Stimulated activated CD4-positive, alpha-beta T cell treated with anti-CD3 and anti-CD28 coated beads, Interleukin-2, amount 100 ng/mL, for 4 hours (primary cell): ENCODE results near the gene STPG2.

Source experiments
- DNase-seq: peaks from one replicate; pipeline ENCODE4 v3.0.0-alpha.2; 2020; ENCODE audit warnings: low read depth

Gene STPG2

DNA sequence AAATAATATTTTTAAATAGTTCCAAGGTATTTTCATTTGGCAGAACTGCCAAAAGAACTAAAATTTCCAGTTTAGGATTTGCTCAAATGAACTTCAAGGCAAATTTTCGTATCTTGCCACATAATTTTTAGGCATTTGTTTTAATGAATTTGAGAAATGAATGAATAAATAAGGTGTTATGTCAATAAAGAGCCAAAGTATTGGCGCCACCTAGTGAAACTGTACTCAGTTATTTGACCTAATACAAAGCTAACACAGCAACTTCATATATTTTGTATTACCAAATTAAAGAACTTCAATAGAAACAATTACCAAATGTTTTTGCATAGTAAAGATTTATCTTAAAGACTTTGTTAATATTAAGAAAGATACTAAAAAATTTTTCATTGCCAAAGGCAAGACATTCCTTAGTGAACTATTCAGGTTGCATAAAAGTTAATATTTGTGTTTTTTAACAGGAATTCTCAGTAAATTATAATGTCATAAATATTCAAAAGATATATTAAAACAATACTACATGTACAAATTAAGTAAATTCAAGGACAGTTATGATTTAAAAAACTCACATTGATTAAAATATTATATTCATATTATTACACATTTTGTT, 50.3 kb downstream of the STPG2 start:
- no peak for DNase-seq

DNA sequence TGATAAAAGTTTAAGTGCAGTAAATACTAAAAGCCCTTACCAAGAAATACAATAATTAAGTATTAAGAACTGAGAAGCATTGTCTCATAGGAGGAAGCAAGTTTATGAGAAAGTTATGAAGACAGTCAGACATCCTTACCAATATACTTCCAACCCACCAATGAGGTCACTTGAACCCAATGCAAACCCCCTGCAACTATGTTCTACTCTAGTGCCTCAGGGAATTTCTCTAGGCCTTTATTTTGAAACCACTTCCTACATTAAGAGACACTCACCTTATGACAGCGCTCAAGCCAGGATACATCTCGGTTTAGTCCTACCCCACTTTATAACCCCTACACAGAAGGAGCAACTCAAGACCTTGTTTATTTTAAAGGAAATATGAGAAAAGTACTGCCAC, 61.3 kb downstream of the STPG2 start:
- DNase-seq = no peak

DNA sequence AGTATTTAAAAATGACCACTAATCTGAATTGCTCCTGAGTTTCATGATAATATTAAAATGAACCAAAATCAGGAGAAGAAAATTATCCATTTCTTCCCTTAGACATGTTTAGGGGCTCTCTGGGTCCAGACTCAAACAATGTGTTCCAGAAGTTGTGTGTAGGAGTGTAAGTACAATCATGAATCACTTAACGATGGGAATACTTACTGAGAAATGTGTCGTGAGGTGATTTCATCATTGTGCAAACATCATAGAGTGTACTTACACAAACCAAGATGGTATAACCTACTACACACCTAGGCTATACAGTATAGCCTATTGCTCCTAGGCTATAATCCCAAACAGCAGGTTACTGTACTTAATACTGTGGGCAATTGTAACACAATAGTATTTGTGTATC, 74.8 kb downstream of the STPG2 start:
- no peak for DNase-seq

DNA sequence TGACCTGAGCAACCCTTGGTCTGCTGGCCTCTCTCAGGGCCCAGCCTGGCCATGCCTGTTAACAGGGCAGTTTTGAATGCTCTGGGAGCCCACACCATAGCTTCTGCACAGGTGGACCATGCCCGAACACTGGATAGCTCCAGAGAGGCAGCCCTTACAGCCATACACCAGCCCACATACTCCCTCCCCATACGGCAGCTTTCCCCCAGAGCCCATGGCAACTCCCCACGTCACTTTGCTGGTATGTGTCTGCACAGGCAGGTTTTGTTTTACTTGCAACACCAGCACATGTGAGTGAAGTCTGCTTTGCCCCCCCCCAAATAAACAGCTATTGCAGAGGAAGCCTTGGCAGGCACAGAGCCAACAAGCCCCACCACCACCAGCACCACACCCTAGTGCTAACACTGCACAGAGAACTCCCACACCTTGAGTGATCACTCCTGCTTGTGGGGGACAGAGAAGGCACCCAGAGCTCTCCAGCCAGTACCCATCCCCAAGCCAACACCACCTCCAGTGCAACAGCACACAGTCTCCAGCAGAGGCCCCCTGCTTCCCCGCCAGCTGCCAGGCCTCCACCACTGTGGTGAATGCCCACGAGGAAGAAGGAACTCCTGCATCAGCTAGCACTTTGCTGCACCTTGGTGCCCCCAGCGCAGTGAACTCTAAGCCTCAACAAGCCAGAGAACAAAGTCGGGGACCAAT, 87.3 kb downstream of the STPG2 start:
- DNase-seq = no peak

DNA sequence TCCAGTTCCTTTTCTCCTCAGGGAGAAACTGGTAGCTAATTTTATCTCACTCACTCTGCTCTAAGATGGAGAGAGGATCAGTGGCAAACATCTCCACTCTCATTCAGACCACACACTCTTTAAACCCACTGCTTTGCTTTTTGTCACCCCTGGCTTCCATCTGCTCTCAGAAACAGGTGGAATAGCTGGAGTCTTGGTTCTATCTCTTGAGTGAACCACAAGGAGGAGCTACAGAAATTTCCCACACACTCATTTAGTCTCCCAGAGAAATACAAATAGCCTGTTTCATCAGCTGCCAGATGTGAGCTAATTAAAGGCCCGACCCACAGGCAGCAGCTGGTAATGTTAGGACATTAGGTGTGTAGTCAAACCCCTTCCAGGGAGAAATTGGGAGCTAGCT, 96.6 kb downstream of the STPG2 start:
- no peak for DNase-seq

DNA sequence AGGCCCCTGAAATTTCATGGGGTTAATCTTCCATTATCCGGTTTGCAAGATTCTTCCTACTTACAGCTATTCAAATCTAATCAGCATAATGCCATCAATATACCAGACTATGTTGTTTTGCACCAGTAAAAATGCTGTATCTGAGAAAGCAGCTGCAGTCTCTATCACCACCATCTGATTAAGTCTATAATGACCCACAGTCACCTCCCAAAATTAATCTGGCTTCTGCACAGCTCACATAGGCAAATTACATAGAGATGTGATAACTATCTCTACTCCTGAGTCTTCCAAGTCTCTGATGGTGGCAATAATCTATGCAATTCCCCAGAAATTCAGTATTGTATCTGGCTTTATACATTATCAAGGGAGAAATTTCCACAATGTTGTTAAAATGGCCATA, 113.2 kb downstream of the STPG2 start:
- no peak for DNase-seq

DNA sequence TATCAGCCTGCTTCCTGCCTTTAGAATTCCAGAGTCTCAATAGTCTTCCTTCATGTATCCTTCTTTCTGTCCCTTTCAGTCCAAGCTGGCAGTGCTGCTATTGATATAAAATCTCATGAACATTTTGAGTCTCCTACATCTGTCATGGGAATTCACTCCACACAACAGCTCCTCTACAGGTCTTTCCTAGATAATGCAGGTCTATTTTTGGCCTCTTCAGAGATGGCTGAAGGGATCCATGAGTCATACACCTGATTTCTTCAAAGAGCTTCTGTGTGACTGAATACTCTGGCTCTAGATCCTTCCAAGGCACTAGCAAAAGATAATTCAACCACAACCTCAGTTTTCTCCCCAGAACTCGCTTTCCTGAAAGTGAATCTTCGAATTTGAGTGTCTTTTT, 115.4 kb downstream of the STPG2 start:
- no peak for DNase-seq

DNA sequence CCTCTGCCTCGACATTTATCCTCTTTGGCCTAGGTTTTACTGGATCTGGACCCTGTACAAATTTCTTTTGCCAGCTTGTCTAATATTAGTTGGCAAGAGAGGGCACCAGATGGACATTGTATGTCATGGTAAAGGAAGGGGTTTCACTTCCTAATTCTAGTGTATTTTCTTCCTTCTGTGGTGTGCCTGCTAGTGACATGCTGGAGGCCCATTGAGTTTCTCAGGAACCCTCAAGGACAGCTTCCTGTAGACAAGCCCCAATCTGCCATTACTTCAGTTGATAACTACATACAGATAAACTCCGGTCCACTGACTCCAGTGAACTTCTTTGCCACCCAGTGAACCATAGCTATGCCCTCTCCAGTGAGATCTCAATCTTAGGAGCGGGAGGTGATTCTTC, 116.9 kb downstream of the STPG2 start:
- DNase-seq = no peak

DNA sequence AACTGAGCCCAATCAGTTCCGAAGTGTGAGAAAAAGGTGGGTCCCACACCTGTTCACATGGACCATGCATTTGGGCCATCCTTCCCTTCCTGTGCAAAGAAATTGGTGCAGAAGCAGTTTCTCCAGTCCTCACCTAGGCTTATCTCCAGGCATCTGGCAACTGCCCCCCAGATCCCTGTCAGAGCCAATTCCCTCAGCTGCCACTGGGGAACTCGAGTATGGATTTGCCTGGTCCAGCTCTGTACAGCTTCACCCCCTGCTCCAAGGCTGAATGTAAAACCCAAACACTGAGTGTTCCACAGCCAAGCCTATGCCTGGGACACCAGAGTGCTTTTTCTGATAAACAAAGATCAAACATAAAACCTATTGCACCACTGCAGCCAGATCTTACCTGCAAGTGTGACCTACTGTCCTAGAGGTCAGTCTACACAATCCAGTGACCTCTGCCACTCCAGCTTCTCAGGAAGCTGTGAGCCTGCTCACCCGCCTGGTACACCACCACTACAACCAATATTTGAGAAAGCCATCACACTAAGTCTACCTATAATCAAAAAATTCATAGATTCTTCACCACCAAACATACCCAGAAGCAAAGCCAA, 136.4 kb downstream of the STPG2 start:
- no peak for DNase-seq

DNA sequence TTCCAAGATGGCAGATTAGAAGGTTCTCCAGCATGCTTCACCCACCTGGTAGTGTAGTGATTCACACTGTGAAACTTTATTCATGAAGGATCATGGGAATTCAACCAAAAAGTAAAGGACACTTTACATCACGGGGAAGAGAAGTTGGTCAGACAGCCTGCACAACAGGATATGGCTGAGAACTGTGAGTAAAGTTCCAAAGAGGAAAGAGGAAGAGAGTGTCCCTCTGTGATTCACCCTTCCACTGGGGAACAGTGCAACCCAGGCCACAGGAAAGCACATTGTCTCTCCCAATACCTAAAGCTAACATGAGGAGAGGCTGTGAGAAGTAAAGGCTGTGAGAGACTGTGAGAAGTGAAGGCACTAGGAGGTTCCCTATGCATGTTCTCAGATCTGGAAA, 137.2 kb downstream of the STPG2 start:
- DNase-seq = no peak

DNA sequence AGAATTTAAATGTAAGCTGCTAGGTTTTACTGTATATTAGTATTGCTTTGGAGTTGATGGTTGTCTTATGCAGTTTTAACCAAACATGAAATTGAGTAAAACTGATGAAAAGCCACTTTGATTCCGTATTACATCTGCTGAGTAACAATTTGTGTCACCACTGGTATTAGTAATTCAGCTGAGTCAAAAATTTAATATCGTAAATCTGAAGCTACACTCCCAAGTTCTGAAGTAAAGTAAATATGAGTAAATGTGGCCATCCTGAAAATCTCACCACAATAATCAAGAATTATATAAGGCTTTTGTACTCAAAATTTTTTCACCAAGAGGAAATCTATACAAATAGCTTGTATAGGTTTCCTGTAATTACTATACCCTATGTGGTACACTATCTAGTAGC, 142.3 kb downstream of the STPG2 start:
- DNase-seq = no peak

DNA sequence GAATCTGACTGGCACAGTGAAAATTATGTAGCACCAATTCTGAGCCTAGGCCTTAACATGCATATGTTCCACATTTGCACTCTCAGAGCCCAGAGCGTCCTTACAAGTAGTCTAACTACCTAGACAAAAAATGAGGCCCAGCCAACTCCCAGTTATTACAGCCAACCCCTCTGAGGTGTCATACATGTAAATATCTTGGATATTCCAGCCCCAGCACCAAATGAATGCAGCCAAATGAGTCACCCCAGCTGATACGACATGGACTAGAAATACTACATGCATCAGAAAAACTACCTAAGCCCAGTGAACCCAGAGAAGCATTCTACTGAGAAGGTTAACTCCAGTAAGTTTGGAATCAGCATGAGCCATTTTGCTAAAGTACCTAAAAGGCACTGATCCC, 145.1 kb downstream of the STPG2 start:
- no peak for DNase-seq

DNA sequence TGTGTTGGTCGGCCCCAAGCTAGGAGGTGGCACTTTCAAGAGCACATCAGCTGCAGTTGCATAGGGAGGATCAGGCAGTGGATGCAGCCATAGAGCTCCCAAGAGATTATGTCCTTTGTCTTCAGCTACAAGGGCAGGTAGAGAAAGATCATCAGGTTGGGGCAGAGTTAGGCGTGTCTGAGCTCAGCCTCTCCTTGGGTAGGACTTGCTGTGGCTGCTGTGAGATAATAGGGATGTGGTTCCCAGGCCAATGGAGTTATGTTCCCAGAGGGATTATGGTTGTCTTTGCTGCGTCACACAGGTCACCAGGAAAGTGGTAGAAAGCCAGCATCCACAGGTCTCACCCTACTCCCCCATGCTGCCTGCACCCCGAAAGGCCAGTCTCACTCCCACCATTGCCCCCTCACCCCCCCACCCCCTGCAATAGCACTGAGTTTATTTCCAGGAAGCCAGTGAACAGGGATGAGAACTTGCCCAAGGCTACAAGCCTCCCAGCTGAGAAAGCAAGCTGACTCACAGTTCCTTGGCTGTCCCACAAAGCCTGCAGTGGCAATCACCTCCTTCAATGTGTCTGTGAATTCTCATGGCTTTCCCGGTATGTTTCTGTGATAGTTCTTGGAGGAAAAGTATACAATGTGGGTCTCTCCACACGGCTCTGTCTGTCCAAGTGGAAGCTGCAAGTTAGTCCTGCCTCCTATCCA, 148.4 kb downstream of the STPG2 start:
- no peak for DNase-seq

DNA sequence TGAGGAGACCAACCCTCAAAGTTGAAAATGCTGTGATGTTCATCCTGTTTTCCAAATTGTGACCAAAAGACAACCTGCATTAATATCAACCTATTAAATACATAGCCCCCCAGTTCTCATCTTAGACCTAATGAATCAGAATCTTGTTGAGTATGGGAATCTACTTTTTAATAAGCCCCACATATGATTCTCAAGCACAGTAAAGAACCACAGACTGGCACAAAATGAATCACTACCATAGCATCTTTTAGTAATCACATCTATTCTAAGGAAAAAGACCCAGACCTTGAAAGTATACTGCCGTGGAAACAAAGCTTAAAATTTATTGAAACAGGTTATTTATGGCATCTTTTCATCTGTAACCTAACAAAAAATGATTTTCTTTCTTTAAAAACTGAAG, 152.9 kb downstream of the STPG2 start:
- DNase-seq = no peak

DNA sequence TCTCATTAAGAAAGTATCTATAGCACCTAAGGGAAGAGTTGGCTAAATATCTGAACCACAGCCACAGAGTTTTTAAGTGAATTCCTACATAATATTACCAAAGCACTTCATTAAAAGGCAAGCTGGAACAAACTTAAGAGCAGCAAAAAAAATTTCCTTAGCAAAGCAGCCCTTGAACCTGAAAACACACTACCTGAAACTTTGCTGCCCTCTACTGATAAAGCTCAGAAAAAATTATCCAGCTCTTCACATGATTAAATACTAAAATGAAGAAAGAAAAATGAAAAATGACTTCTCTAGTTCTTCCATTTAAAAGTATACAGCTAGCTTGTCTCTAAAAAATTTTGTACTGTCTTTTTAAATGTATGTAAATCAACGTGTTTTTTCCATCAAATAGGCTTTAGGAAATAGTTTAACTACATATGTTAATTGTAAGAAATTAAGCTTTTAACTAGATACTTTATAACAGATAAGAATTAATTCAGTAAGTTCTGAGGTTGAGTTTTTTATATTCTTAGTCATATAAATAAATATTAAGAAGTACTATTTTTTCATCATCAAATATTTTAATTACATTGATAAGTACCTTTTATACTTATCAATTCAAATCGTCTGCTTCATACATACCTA, 156.1 kb downstream of the STPG2 start:
- DNase-seq = no peak

DNA sequence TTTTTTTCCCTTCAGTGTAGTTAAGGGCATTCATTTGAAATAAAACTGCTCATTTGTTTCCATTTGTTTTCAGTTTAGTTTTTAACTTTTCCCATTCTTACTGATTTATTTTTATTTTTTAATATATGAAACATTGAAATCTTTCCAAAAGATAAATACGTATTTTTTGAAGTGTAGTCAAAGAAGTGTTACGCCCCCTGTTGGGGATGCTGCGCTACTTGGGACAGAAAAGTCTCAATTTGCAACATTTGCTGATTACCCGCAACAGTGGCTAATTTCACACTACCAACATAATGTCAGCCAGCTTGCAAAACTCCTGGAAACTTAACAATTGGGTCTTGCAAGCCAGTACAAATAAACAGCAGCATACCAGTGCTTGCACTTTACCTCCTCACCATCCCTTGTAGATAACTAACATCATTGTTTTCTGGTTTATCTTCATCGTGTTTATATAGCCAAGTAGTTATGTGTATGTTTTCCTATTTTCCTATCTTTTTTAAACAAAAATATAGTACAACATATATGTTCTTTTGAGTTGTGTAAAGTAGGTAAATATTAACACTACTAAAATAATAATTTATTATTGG, 158.6 kb downstream of the STPG2 start:
- DNase-seq = no peak

DNA sequence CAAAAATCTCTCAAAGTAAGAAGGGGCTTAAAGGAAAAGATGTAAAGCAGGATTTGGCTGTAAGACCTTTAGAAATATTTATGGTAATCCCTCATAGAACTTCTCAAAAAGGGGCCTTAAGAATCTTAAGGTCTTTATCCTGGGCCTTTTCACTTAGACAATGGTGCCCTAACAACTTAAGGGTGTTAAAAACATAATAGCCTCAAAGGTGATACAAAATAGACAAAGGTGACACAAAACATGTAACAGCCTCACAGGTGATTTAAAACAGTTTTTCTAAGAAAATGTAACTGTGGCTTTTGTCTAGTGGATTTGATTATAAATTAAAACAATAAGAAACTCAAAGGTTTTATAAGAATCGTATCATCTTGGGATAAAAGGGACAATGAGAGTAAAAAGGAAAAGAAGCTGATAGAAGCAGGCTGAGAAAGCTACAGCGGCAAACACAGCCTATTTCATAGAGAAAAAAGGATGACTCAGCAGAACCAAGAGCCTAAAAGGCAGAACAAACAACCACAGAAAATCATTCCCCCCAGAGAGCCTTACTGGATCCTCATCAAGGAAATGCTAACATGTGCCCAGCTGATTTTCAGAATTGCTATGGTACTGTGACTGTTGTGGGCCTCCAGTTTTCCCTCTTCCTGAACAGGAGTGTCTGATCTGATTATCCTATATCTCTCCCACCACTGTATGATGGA, 164.3 kb downstream of the STPG2 start:
- DNase-seq = no peak

DNA sequence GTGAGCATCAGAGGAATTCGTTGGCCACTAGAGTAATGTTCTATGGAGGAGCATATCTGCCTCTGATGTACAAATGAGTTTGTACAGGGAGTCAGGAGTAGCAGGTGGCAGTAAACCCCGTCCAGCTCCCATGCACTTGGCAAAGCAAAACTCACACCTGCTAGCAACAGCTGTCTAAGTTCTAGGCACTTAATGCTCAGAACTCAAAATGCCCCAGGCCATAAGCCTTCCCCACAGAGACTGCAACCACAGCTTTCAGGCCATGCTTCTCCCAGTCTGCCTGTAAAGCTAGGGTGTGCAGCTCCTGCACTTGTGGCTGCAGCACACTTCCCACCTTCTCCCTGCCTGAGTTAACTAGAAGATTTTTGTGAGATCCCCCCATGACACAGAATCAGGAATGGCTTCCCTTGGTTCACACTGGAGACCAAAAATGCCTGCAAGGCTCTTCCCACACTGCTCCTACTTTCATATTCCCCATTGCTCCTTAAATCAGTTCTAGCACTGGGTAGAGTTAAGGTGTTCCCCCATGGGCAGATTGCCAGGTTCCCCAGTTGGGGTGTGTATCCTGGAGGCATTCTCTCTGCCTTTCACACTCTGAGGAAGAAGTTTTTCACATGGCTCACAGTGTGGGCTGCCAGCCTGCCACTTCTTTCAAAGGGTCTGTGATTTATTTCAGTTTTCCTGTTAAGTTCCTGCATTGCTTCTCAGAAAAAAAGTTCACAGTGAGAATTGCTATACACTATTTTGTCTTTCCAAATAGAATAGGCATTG, 189.9 kb downstream of the STPG2 start:
- DNase-seq = no peak

DNA sequence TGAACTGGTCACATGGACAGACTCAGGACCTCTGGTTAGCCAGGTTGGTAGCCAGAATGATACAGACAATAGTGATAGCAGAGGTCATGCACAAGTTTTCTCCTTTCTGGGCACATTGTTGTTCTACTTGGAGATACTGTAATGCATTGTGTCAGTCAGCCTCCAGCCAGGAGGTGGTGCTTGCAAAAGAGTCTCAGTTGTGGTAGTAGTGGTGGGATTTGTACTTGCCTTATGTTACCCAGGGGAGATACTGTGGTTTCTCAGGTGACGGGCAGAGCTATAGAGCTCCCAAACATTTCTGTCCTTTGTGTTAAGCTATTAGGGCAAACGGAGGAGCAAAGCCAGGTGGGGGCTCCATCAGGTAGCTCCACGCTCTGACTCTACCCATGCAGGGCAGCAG, 190.5 kb downstream of the STPG2 start:
- no peak for DNase-seq

DNA sequence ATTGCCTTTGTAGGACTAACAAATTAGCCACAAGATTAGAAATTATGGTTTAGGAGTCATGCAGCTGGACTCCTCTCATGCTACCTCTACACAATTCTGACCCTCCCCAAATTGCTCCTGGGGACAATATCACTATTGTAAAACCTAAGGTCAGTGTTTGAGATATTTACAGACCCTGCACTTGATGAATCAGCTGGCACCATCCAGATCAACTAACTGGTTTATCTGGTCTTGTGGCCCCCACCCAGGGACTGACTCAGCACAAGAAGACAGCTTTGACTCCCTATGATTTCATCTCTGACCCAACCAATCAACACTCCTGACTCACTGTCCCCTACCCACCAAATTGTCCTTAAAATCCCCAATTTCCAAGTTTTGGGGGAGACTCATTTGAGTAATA, 192.4 kb downstream of the STPG2 start:
- no peak for DNase-seq

DNA sequence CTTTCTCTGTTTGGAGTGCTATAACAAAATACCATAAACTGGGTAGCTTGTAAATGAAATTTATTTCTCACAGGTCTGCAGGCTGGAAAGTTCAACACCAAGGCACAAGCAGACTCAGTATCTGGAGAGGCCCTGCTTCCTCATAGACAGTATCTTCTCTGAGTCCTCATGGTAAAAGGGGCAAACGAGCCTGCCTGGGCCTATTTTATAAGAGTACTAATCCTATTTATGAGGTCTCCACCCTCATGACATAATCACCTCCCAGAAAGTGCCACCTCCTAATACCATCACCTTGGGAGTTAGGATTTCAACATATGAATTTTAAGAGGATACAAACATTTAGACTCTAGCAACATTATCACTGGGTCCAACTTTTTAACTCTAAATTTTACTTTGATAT, 200.3 kb downstream of the STPG2 start:
- DNase-seq = no peak
